GM23338 (cell line): ENCODE results near the gene DCLK2.
A peak's percentile ranks its signal among the peaks of the same experiment; 100 is the strongest.

Experiments
- CREB1 ChIP-seq: fragments of 250-450 bp; sonication (Bioruptor Pico); IDR thresholded peaks from 2 replicates; pipeline ENCODE4 v1.5.0; 2020; ENCODE audit warnings: low read depth, mild to moderate bottlenecking, moderate library complexity
- CTCF ChIP-seq, 2 experiments: fragments of 200-600 bp in 1 of 2; sonication (generic) in 1 of 2; conservative IDR thresholded peaks; 2 replicates each; pipeline versions ENCODE4 v1.5.1 to v1.6.1; 2016 to 2017; ENCODE audit warnings: antibody characterized with exemption in 2 of 2, low read depth in 2 of 2, mild to moderate bottlenecking in 2 of 2, moderate library complexity in 1 of 2
- ETS1 ChIP-seq: IDR thresholded peaks from 2 replicates; pipeline ENCODE4 v1.6.1; 2016; ENCODE audit warnings: antibody characterized with exemption
- EZH2 ChIP-seq: fragments of 200-600 bp; sonication (generic); IDR thresholded peaks from one replicate; pipeline ENCODE4 v1.8.0; 2017; ENCODE audit warnings: antibody characterized with exemption, mild to moderate bottlenecking, low read depth; ENCODE audit not compliant: unreplicated experiment
- EZH2phosphoT487 ChIP-seq: fragments of 200-600 bp; sonication (generic); IDR thresholded peaks from one replicate; pipeline ENCODE4 v1.8.1; 2018; ENCODE audit warnings: antibody characterized with exemption; ENCODE audit not compliant: unreplicated experiment
- JUNB ChIP-seq: IDR thresholded peaks from one replicate; pipeline ENCODE4 v1.6.1; 2016; ENCODE audit warnings: antibody characterized with exemption; ENCODE audit not compliant: unreplicated experiment
- POLR2AphosphoS5 ChIP-seq: IDR thresholded peaks from 2 replicates; pipeline ENCODE4 v1.6.1; 2016; ENCODE audit warnings: antibody characterized with exemption, low read depth
- REST ChIP-seq: IDR thresholded peaks from one replicate; pipeline ENCODE4 v1.6.1; 2018; ENCODE audit warnings: antibody characterized with exemption; ENCODE audit not compliant: unreplicated experiment

- TF ChIP-seq CTCF (conservative IDR thresholded peaks at IDR 0.05; ENCODE audit: low read depth in 2 of 2) (peak; percentile 61 to 83), JUNB (no peak), REST (no peak), POLR2AphosphoS5 (no peak), EZH2phosphoT487 (no peak), ETS1 (no peak), EZH2 (no peak), CREB1 (CRISPR knock-in tag) (no peak)
These were observed 131.0 kb downstream of the DCLK2 start for GRCh38 chr4:150209140-150209829.
